Keratinocyte (primary cell): ENCODE data around the gene SLC1A4. TPM values are rescaled to one million over a fixed set of nuclear protein-coding genes. Genes with fewer than 3 reads are reported as not detected.

Experiments
- DNase-seq: peaks from one replicate; pipeline ENCODE4 v3.0.0-alpha.2; 2011; ENCODE audit warnings: low read depth, missing footprints, low spot score
- FAIRE-seq: peaks from 2 replicates; lab custom pipeline; 2011; peaks lifted over from hg19 to GRCh38; lab: Jason Lieb, UNC
- H2AFZ ChIP-seq: 2 replicates; pipeline ENCODE4 v1.6.0; 2012; ENCODE audit warnings: low read length, control low read depth, inconsistent platforms; ENCODE audit not compliant: control insufficient read depth
- H3K27ac ChIP-seq: 2 replicates; pipeline ENCODE4 v1.5.1; 2011; ENCODE audit warnings: low read length; ENCODE audit not compliant: control insufficient read depth, insufficient read depth
- H3K27me3 ChIP-seq: 3 replicates; pipeline ENCODE4 v1.6.0; 2011; ENCODE audit warnings: low read length; ENCODE audit not compliant: control insufficient read depth, insufficient read depth; ENCODE audit errors: extremely low read depth
- H3K36me3 ChIP-seq, 2 experiments: 2 replicates in 1 of 2; 3 replicates in 1 of 2; pipeline ENCODE4 v1.5.1; 2011; ENCODE audit warnings: low read length in 2 of 2, mild to moderate bottlenecking in 1 of 2; ENCODE audit not compliant: control insufficient read depth in 2 of 2, insufficient read depth in 2 of 2; ENCODE audit errors: extremely low read depth in 1 of 2
- H3K4me1 ChIP-seq: 3 replicates; pipeline ENCODE4 v1.5.1; 2011; ENCODE audit warnings: low read length; ENCODE audit not compliant: control insufficient read depth, insufficient read depth; ENCODE audit errors: extremely low read depth
- H3K4me2 ChIP-seq: 3 replicates; pipeline ENCODE4 v1.6.0; 2011; ENCODE audit warnings: low read depth, low read length; ENCODE audit not compliant: control insufficient read depth, insufficient read depth; ENCODE audit errors: extremely low read depth
- H3K4me3 ChIP-seq, 3 experiments: fragments of 200-600 bp in 1 of 3; sonication (generic) in 1 of 3; 2 replicates in 2 of 3; 3 replicates in 1 of 3; pipeline ENCODE4 v1.5.1; 2011 to 2016; ENCODE audit warnings: low read length in 3 of 3, mild to moderate bottlenecking in 3 of 3, control low read depth in 2 of 3, inconsistent platforms in 1 of 3, low read depth in 1 of 3, mixed read lengths in 1 of 3, mixed run types in 1 of 3, moderate library complexity in 1 of 3; ENCODE audit not compliant: control insufficient read depth in 2 of 3, insufficient read depth in 2 of 3; ENCODE audit errors: extremely low read depth in 1 of 3
- H3K79me2 ChIP-seq: 2 replicates; pipeline ENCODE4 v1.6.0; 2012; ENCODE audit warnings: low read length; ENCODE audit not compliant: control insufficient read depth, insufficient read depth
- H3K9ac ChIP-seq: 3 replicates; pipeline ENCODE4 v1.6.0; 2011; ENCODE audit warnings: low read length; ENCODE audit not compliant: control insufficient read depth, insufficient read depth; ENCODE audit errors: extremely low read depth
- H3K9me1 ChIP-seq: 3 replicates; pipeline ENCODE4 v1.6.0; 2011; ENCODE audit warnings: low read length; ENCODE audit not compliant: control insufficient read depth, insufficient read depth; ENCODE audit errors: extremely low read depth
- H3K9me3 ChIP-seq: 2 replicates; pipeline ENCODE4 v1.5.1; 2012; ENCODE audit warnings: low read depth, low read length; ENCODE audit not compliant: control insufficient read depth
- H4K20me1 ChIP-seq: 3 replicates; pipeline ENCODE4 v1.6.0; 2011; ENCODE audit warnings: low read length; ENCODE audit not compliant: control insufficient read depth, insufficient read depth; ENCODE audit errors: extremely low read depth
- CTCF ChIP-seq, 3 experiments: IDR thresholded peaks in 1 of 3; conservative IDR thresholded peaks in 1 of 3; optimal IDR thresholded peaks in 1 of 3; 2 replicates in 2 of 3; 3 replicates in 1 of 3; pipeline versions ENCODE3 to v1.5.1; 2011; ENCODE audit warnings: low read length in 3 of 3, mild to moderate bottlenecking in 3 of 3, moderate library complexity in 2 of 3, control low read depth in 1 of 3, inconsistent platforms in 1 of 3; ENCODE audit not compliant: insufficient read depth in 2 of 3; ENCODE audit errors: extremely low read depth in 1 of 3
- EZH2 ChIP-seq: IDR thresholded peaks from one replicate; pipeline ENCODE4 v1.6.1; 2012; ENCODE audit warnings: inconsistent platforms, mild to moderate bottlenecking, low read length, moderate library complexity
- dilution Hi-C: fragments of 300-500 bp; cut with MboI; formaldehyde crosslinking; loops from one replicate; pipeline ENCODE4 v1.7.0; 2020; ENCODE audit warnings: low sequenced_read_pairs; ENCODE audit not compliant: extremely low pct_ligation_motif_present
- polyA plus RNA-seq, 5 experiments: library from polyadenylated mRNA; depleted of rRNA in 3 of 5; stranded (reverse) in 3 of 5; stranded (forward) in 1 of 5; unstranded in 1 of 5; fragments of >200 nt; gene quantifications; 1 replicate in 1 of 5; 2 replicates in 3 of 5; 3 replicates in 1 of 5; pipeline versions ENCODE4 v1.2.1 to v1.2.3, GENCODE V29; 2011 to 2012; ENCODE audit warnings: missing spikeins in 2 of 5, low read depth in 1 of 5, low replicate concordance in 1 of 5

SLC1A4 gene
- polyA plus RNA-seq, 1 donor (not counting 4 experiments of a cell fraction or from before 2014, with no cell fraction given): 8.2 TPM

- TF ChIP-seq CTCF (optimal IDR thresholded peaks at IDR 0.05 in 1 of 3, IDR thresholded peaks at IDR 0.05 in 1 of 3, conservative IDR thresholded peaks at IDR 0.05 in 1 of 3; ENCODE audit: extremely low read depth in 1 of 3, insufficient read depth in 2 of 3, low read length in 3 of 3): peak in 2 of 3 experiments; percentile 33 to 38
- no peak for TF ChIP-seq EZH2
- FAIRE-seq: peak; percentile 9
- Histone ChIP-seq H3K79me2 (no peaks in the 10 kb centered on the region), H3K4me1 (peaks cover 21% of the 10 kb centered on the region), H3K9me3 (no peaks in the 10 kb centered on the region), H4K20me1 (no peaks in the 10 kb centered on the region), H3K27ac (peak overlapping the region; percentile 81), H3K4me3 (peak overlapping the region; percentile 68 to 74 (median 69)), H2AFZ (peak overlapping the region; percentile 56), H3K9me1 (no peaks in the 10 kb centered on the region), H3K36me3 (no peaks in the 10 kb centered on the region), H3K4me2 (peak overlapping the region; percentile 90), H3K27me3 (no peaks in the 10 kb centered on the region), H3K9ac (peak overlapping the region; percentile 86)
- dilution Hi-C loops: no loop called here
- no peak for DNase-seq
These were observed 626 bp upstream of the SLC1A4 start for GRCh38 chr2:64988420-64989125.

GRCh38 chr2:64989982-64990614, 899 bp downstream of the SLC1A4 start:
- no peak for TF ChIP-seq CTCF (optimal IDR thresholded peaks at IDR 0.05 in 1 of 3, IDR thresholded peaks at IDR 0.05 in 1 of 3, conservative IDR thresholded peaks at IDR 0.05 in 1 of 3; ENCODE audit: extremely low read depth in 1 of 3, insufficient read depth in 2 of 3, low read length in 3 of 3)
- TF ChIP-seq EZH2: no peak
- no peaks in the 10 kb centered on the region for H3K9me3 ChIP-seq
- H4K20me1 ChIP-seq: no peaks in the 10 kb centered on the region
- H3K9me1 ChIP-seq: no peaks in the 10 kb centered on the region
- H3K4me3 ChIP-seq: peak overlapping the region; percentile 68 to 85 (median 69)
- peaks cover 0 to 3% of the 10 kb centered on the region in 2 experiments for H3K36me3 ChIP-seq
- H3K79me2 ChIP-seq: no peaks in the 10 kb centered on the region
- H3K4me2 ChIP-seq: peak overlapping the region; percentile 90
- FAIRE-seq (no peak), DNase-seq (no peak)
- H3K27me3 ChIP-seq: no peaks in the 10 kb centered on the region
- dilution Hi-C loops: no loop called here
- H2AFZ ChIP-seq: no peak overlapping the region
- peak overlapping the region; percentile 86 for H3K9ac ChIP-seq
- peak overlapping the region; percentile 22 for H3K27ac ChIP-seq
- peaks cover 21% of the 10 kb centered on the region for H3K4me1 ChIP-seq
